Measurements from ENCODE around the gene EIF4E1B. TPM values are rescaled to one million over a fixed set of nuclear protein-coding genes. Genes with fewer than 3 reads are reported as not detected.

Gene EIF4E1B
- total and polyA plus RNA-seq, 7 donors, result 0.04 to 0.62 TPM; not detected in 5

DNA sequence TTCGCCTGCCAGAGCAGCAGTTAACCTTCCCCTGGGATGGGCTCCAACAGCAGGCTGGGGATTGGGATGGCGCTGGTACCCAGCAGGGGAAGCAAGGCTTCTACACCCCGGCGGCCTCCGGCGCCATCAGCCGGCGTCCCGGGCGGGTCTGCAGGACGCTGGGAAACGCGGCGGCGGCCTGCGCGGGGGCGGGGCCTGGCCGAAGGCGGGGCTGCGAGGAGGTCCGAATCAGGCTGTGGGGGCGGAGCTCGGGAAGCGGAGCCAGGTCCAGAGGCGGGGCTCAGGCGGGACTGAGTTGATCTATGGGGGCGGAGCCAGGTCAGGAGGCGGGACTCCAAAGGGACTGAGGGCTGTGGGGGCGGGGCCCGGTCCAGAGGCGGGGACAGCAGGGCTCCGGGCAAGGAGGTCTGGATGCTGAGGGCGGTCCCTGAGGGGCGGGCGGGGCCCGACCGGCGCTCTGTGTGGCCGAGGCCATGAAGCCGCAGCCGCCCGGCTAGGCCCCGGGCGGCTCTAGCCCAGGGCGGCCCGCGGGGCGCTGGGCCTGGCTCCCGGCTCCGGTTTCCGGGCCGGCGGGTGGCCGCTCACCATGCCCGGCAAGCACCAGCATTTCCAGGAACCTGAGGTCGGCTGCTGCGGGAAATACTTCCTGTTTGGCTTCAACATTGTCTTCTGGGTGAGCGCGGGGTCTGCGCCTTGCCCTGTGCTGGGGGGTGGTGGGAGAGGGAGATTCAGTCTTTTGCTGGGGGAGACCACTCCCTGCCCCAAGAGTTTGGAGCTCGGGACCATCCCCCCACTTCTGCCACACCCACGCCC lies 16.8 kb downstream of the EIF4E1B start, which contains the start of gene TSPAN17:
TSPAN17 (plus strand) TSS at position 455 of the 813 bp plus-strand sequence; CDS start at position 587, 132 bp downstream.
- Histone ChIP-seq H3K4me1 (peaks cover 11% of the 10 kb centered on the region), H3K27me3 (ENCODE audit: insufficient read depth in 3 of 3, low read length in 2 of 3) (no peaks in the 10 kb centered on the region), H3K36me3 (ENCODE audit: insufficient read depth in 1 of 2, low read depth in 1 of 2) (no peaks in the 10 kb centered on the region), H3K27ac (peak within 1 kb of the TSS; percentile 80), H3K9me3 (no peaks in the 10 kb centered on the region), H3K4me3 (peak within 1 kb of the TSS; percentile 87)
- peak; percentile 98 for ATAC-seq
- TF ChIP-seq, protein P1, sequence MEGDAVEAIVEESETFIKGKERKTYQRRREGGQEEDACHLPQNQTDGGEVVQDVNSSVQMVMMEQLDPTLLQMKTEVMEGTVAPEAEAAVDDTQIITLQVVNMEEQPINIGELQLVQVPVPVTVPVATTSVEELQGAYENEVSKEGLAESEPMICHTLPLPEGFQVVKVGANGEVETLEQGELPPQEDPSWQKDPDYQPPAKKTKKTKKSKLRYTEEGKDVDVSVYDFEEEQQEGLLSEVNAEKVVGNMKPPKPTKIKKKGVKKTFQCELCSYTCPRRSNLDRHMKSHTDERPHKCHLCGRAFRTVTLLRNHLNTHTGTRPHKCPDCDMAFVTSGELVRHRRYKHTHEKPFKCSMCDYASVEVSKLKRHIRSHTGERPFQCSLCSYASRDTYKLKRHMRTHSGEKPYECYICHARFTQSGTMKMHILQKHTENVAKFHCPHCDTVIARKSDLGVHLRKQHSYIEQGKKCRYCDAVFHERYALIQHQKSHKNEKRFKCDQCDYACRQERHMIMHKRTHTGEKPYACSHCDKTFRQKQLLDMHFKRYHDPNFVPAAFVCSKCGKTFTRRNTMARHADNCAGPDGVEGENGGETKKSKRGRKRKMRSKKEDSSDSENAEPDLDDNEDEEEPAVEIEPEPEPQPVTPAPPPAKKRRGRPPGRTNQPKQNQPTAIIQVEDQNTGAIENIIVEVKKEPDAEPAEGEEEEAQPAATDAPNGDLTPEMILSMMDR (IDR thresholded peaks at IDR 0.05), result peak; percentile 46
- intact Hi-C loops (cut with DNase I), result loop anchor here (2.0 to 5.0 kb wide), 3 partner anchors 35 to 75 kb away; partner anchors contain the start of gene GPRIN1 (in 1 of the 2)
- peak; percentile 100 for DNase-seq
- WGBS, 3 donors, result 0 to 1% (median 0%) methylated on average over 34 to 63 of the region's 63 CpGs

DNA sequence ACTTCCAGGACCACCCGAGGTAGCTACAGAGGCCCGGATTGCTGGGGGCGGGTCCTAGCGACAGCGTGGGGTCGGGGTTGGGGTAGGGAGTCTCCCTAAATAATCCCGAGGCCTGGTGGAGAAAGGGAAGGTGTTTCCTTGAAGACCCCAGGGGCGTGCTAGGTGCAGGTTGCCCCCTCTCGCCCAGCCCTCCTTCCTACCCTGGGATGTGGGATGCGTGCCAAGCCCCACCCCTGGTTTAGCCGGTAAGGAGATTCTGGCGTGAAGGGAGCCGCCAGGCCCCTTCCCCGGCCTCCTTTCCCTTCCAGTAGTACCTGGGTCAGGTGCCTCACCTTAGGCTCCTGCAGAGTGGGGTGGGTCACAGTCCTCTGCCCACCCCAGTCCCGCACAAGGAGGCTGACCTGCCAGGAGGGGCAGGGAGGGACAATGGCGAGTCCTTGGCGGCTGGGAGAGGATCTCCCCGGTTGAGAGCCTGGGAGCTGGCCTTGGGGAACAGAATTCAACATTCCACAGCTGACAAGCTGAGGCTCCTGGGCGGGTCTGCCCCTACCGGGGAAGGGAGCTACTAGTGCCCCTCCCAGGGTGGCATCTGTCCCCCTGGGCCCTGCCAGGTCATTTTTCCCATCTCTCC lies 17.5 kb downstream of the EIF4E1B start:
- H3K4me1 ChIP-seq, result peaks cover 11% of the 10 kb centered on the region
- peaks cover 0 to 5% of the 10 kb centered on the region in 2 donors for H3K36me3 ChIP-seq (ENCODE audit: insufficient read depth in 1 of 2, low read depth in 1 of 2)
- H3K9me3 ChIP-seq, result no peaks in the 10 kb centered on the region
- no peak for ATAC-seq
- TF ChIP-seq, protein P1 (IDR thresholded peaks at IDR 0.05), result no peak
- DNase-seq, result peak; percentile 59 to 74
- intact Hi-C loops (cut with DNase I), result loop anchor here (2.0 to 5.0 kb wide), 3 partner anchors 36 to 76 kb away; partner anchors contain the start of gene GPRIN1 (in 1 of the 2)
- no peaks in the 10 kb centered on the region for H3K27me3 ChIP-seq (ENCODE audit: insufficient read depth in 3 of 3, low read length in 2 of 3)
- peak overlapping the region; percentile 87 for H3K4me3 ChIP-seq
- WGBS, 3 donors, result 8 to 12% (median 12%) methylated on average over 17 to 20 of the region's 20 CpGs
- H3K27ac ChIP-seq, result peak overlapping the region; percentile 80

DNA sequence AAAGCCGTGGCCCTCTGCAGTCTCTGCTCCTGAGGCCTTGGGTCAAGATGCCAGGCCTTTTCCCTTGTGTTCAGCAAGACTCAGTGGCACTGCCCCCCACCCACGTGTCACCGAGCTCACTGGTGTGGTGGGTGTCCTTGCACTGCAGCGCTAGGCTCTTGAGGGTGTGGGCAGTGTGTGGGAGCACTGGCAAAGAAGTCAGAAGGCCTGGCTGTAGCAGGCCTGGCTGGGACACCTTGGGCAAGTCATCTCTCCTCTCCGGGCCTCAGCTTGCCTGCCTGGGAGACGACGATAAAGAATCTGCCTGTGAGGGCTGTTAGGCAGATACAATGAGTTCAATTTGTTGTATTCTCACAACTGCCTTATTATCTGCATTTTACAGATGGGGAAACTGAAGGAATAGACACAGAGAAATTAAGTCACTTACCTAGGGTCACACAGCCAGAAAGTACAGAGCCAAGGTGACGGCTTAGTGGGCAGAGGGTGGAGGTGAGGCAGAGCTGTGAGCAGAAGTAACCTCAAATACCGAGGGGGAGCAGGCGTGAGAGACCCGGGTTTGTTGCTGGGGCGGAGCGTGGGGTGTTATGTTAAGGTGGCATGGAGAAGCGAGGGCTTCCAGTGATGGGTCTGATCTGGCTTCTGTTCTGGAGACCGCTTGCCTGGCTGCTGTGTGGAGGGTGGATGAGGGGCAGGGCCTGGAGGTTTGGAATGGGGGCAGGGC lies 18.2 kb downstream of the EIF4E1B start:
- Histone ChIP-seq H3K27me3 (ENCODE audit: insufficient read depth in 3 of 3, low read length in 2 of 3) (no peaks in the 10 kb centered on the region), H3K4me3 (peak overlapping the region; percentile 87), H3K27ac (no peak overlapping the region), H3K9me3 (no peaks in the 10 kb centered on the region), H3K36me3 (ENCODE audit: insufficient read depth in 1 of 2, low read depth in 1 of 2) (peaks cover 0 to 11% of the 10 kb centered on the region in 2 donors), H3K4me1 (peaks cover 11% of the 10 kb centered on the region)
- intact Hi-C loops (cut with DNase I), result loop anchor here (5.0 kb wide), 2 partner anchors 36 to 76 kb away; partner anchors contain the start of gene GPRIN1 (in 1 of the 2)
- TF ChIP-seq, protein P1 (IDR thresholded peaks at IDR 0.05), result no peak
- DNase-seq (no peak), ATAC-seq (no peak)
- WGBS, 3 donors, result 76 to 77% (median 77%) methylated on average over 15 of the region's 15 CpGs

DNA sequence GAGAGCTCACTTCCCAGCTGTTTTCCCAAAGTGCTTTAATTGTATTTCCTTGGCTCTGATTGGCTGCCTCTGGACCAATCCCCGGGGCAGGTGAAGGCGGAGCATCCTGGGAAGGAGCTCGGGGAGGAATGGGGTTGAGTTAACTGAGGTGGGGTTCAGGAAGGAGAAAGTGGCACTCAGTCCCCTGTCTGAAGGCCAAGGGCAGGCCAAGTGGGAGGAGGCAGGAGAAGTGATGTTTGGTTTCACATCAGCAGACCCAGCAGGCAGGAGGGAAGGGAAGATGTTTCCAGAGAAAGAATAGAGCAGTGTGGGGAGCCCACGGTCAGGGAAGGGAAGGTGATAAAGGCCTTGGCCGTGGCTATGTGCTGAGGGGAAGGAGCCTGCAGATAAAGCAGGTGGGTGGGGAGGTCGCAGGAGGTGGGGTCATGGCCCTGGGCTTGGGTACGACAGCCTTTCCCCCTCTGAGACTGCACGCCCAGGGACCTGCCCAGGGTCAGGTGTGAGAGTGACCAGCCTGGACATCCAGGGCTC lies 19.9 kb downstream of the EIF4E1B start:
- TF ChIP-seq, protein P1 (IDR thresholded peaks at IDR 0.05), result no peak
- ATAC-seq, result no peak

More for the DNA sequence above, 19.9 kb downstream of the EIF4E1B start:
- H3K36me3 ChIP-seq (ENCODE audit: insufficient read depth in 1 of 2, low read depth in 1 of 2), result peaks cover 0 to 24% of the 10 kb centered on the region in 2 donors
- H3K4me1 ChIP-seq, result peaks cover 11% of the 10 kb centered on the region
- 67 to 79% (median 73%) methylated on average over 8 of the region's 8 CpGs for WGBS, 3 donors
- no peaks in the 10 kb centered on the region for H3K9me3 ChIP-seq
- intact Hi-C loops (cut with DNase I), result no loop called here
- H3K27ac ChIP-seq, result no peak overlapping the region
- H3K4me3 ChIP-seq, result no peak overlapping the region
- DNase-seq, result no peak
- no peaks in the 10 kb centered on the region for H3K27me3 ChIP-seq (ENCODE audit: insufficient read depth in 3 of 3, low read length in 2 of 3)

Measured in psoas muscle (tissue), 8 donors.